ENCODE results near the gene GABARAP.

GABARAP gene

GRCh38 chr17:7241783-7242716, at the start of gene GABARAP:
Gene GABARAP, minus strand, starts transcription at chr17:7242449. Its CDS starts 119 bp downstream, at chr17:7242330.
- no peak for FAIRE-seq

DNA sequence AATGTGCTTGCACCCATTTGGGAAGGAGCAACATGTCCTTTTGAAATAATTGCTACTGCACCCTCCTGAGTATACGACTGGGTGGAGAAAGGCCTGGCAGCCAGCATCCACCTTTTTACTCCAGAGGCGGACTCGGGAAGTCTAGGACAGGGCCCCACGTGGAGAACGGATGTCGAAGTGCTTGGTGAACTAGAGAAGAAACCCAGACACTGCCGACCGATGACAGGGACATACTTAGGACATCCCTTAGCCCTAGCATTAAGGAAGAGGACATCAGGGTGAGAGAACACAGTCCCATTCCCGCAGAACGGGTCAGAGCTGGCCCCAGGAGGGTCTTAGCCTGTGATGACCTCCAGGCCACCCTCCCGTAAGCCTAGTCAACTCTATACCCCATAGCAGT, 48.4 kb upstream of the GABARAP start:
- FAIRE-seq, result no peak

DNA sequence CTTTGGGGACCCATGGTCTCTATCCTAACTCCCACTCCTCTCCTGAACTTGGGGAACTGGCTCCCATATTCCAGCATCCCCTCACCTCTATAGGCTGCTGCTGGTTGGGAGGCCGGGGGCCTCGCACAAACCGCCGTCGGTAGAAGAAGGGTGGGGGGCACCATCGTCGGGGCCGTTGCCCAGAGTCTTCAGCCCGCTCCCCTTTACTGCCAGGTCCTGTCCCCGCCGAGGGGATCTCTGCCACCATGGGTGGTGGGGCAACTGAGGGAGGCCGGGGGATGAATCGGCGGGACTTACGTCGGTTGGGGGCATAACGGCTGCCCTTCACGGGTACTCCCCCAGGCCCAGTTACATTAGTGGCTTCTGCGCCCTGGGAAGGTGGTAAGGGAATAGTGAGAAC, 47.9 kb upstream of the GABARAP start:
- no peak for FAIRE-seq

- no peak for FAIRE-seq
These were observed 47.2 kb upstream of the GABARAP start for GRCh38 chr17:7289256-7290032.

GRCh38 chr17:7285679-7286078, 43.4 kb upstream of the GABARAP start:
- no peak for FAIRE-seq

DNA sequence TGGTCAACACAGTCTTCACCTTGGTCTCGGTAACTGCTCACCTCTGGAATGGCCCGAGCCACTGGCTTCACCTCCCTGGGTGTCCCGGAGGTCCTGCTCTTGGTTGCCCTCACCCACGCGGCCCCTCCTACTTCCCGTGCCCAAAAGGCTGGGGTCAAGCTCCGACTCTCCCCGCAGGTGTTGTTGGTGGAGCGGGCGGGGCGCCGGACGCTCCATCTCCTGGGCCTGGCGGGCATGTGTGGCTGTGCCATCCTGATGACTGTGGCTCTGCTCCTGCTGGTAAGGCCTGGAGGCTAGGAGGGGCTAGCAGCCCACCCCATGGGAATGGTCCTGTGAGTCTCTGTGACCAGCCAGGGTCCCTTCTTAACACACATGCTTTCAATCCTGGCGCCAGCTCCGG, 42.7 kb upstream of the GABARAP start:
- no peak for FAIRE-seq

- FAIRE-seq, result no peak
These were observed 41.4 kb upstream of the GABARAP start for GRCh38 chr17:7283471-7284216.

- no peak for FAIRE-seq
These were observed 40.6 kb upstream of the GABARAP start for GRCh38 chr17:7282752-7283321.

- FAIRE-seq, result no peak
These were observed 39.9 kb upstream of the GABARAP start for GRCh38 chr17:7281953-7282751.

DNA sequence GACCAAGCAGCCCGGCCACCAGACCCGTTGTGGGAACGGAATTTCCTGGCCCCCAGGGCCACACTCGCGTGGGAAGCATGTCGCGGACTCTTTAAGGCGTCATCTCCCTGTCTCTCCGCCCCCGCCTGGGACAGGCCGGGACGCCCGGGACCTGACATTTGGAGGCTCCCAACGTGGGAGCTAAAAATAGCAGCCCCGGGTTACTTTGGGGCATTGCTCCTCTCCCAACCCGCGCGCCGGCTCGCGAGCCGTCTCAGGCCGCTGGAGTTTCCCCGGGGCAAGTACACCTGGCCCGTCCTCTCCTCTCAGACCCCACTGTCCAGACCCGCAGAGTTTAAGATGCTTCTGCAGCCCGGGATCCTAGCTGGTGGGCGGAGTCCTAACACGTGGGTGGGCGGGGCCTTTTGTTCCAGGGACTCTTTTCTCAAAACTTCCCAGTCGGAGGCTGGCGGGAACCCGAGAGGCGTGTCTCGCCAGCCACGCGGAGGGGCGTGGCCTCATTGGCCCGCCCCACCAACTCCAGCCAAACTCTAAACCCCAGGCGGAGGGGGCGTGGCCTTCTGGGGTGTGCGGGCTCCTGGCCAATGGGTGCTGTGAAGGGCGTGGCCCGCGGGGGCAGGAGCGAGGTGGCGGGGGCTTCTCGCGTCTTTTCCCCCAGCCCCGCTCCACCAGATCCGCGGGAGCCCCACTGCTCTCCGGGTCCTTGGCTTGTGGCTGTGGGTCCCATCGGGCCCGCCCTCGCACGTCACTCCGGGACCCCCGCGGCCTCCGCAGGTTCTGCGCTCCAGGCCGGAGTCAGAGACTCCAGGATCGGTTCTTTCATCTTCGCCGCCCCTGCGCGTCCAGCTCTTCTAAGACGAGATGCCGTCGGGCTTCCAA, 39.1 kb upstream of the GABARAP start, which contains the start of gene SLC2A4:
Gene SLC2A4, plus strand, starts transcription at position 645 of the 879 bp plus-strand sequence. Its CDS starts 217 bp downstream, at position 862.
- peak; percentile 90 for FAIRE-seq

DNA sequence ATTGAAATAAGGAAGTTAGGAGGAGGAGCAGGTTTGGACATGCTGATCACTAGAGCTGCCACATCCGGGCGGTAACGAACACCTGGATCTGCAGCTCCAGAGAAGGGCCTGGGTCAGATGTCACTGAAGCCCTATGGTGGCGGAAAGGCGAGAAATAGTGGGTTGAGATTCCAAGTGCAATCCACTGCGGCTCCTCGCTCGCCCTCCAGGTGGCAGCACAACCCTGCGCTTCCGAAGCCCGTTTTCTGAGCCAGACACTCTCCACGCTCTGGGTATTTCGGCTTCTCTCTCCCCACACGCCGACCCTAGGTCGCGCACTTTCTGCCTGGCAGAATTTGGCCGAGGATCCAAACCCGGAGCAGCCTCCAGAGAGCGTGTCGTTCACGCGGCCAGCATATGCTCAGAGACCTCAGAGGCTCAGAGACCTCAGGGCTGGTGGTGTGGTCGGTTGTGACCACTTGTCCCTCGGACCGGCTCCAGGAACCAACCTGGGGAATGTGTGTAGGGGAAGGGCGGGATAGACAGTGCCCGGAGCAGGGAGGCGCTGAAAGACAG, 38.3 kb upstream of the GABARAP start:
- FAIRE-seq, result peak; percentile 15

DNA sequence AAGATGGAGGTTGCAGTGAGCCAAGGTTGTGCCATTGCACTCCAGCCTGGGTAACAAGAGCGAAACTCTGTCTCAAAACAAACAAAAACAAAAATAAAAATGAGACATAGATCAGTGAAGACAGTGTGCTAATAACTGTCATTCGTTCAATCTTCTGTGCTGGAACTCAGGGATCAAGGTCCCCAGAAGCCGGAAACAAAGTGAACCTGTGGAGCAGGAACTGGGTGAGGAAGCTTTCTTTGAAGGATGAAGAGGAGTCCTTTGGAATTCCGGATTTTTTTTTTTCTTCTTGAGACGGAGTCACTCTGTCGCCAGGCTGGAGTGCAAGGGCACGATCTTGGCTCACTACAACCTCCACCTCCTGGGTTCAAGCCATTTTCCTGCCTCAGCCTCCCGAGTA, 37.2 kb upstream of the GABARAP start:
- FAIRE-seq, result no peak

- no peak for FAIRE-seq
These were observed 24.5 kb upstream of the GABARAP start for GRCh38 chr17:7266784-7267183.

- no peak for FAIRE-seq
These were observed 21.5 kb upstream of the GABARAP start for GRCh38 chr17:7263801-7264078.

DNA sequence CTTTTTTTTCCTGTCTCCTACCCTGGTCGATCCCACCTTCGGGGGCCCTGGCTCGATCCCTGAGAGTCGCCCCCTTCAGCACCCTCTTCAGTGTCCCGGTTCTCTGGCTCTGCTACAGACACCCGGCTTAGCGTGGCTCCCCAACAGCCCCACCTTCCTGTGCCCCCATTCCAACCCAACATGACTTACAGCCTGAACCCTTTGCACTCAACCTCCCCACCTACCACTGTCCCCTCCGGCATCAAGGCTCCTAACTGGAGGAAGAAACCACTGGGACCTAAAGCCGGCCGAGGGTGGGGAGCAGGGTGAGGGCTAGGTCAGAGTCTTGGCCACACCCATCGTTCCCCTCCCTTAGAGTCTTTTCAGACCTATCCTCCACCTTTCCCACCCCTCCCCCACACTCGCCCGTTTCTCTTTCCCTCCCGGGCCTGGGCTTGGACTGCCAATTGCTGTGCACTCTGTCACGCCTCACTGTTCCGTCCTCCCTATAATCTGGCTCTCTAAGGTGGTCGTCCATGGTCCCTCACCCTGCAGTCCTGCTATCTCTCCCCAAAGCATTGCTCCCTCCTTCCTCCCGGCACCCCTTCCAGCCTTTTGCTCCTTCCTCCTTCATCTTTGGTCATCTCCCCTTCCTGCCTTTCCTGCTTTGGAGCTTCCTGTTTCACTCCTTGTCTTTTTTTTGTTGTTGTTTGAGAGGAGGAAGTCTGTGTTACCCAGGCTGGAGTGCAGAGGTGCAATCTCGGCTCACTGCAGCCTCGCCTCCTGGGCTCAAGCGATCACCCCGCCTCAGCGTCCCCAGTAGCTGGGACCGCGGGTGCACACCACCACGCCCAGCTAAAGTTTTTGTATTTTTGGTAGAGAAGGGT, 20.9 kb upstream of the GABARAP start:
- FAIRE-seq, result no peak

DNA sequence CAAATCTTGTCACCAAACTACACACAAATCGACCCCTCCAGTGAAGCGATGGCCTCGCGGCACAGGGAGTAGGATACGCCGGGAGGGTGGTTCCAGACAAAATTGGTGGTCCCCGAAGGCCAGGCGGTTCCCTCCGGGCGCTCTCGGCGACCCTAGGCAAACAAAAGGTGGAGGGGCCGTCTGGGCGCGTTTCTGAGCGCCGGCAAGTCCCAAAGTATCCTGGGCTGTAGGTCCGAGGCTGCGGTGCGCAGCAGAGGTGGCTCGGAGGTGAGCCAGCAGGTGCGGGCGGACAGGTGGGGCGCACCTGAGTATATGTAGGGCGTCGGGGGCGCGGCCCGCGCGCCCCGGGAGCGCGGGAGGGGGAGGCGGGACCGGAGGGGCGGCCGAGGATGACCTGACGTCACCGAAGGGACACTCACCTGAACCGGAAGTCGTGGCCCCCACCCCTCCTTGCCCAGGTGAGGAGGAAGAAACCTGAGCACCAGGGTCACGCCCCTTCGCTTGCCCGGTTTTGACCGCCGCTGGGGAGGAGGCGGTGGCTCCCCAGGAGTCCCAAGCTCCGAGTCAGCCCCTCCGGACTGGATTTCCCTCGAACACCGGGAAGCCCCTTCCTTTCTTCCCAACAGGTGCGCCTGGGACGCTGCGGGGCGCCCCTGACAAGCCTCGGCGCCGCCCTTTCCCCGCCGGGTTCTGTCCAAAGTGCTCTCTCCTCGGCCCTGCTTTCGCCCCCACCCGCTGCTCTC, 20.1 kb upstream of the GABARAP start, which contains the start of gene CLDN7:
Gene CLDN7, minus strand, starts transcription at position 287 of the 743 bp plus-strand sequence. CDS start 435 bp downstream, outside the sequence.
- no peak for FAIRE-seq

DNA sequence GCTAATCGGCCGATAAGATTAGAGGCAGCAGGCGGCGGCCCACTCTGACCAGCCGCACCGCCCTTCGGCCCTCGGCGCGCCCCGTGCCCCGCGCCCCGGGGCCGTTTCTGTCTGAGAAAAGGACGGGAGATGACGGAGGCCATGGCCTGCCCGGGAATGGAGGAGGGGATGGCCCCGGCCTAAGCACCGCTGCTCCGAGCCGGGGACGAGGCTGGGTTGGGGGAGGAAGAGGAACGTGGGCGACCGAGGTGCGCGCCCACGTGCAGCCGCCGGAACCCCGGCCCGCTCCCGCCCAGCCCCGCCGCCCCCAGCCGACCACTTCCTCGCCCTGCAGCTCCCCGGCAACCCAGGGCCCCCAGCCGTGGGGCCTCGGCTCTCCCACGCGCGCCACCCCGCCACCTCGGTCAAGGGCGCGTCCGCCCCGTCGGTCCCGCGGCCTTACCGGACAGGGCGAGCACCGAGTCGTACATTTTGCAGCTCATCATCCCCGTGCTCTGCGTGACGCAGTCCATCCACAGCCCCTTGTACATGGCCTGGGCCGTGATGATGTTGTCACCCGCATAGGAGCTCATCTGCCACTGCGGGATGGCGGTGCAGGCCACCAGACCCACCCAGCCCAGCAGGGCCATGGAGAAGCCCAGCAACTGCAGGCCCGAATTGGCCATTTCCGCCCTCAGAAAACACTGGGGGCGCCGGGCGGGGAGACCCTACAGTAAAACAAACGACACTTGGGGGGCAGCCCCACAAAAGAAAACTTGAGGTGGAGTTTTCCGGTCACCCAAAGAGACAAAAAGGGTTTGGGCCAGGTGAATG, 19.3 kb upstream of the GABARAP start:
- no peak for FAIRE-seq

All from TTC549 (cell line).